Ovary (tissue), 9 donors: ENCODE measurements around the gene KRT15. TPM values are rescaled to one million over a fixed set of nuclear protein-coding genes. Genes with fewer than 3 reads are reported as not detected.

ENCODE experiments used
- DNase-seq, 5 donors: peaks; one replicate each; pipeline ENCODE4 v3.0.0-alpha.2; 2019 to 2020
- H3K27ac ChIP-seq, 2 donors: fragments of 200-600 bp; one replicate each; pipeline versions ENCODE4 v1.5.1 to v1.8.0; 2019 to 2022
- H3K27me3 ChIP-seq: fragments of 200-600 bp; one replicate; pipeline ENCODE4 v1.8.0; 2022
- H3K36me3 ChIP-seq: fragments of 200-600 bp; sonication (generic); one replicate; pipeline ENCODE4 v1.5.1; 2019
- H3K4me1 ChIP-seq: one replicate; pipeline ENCODE4 v1.8.1; 2013; ENCODE audit warnings: mild to moderate bottlenecking, moderate library complexity; ENCODE audit not compliant: insufficient read depth
- H3K4me3 ChIP-seq: fragments of 200-600 bp; sonication (generic); one replicate; pipeline ENCODE4 v1.5.1; 2017
- H3K9me3 ChIP-seq, 2 donors: fragments of 200-600 bp in 1 of 2; sonication (generic) in 1 of 2; one replicate each; pipeline versions ENCODE4 v1.5.1 to v1.8.1; 2013 to 2019; ENCODE audit warnings: mild to moderate bottlenecking in 1 of 2, moderate library complexity in 1 of 2
- CTCF ChIP-seq, 3 donors: fragments of 450-650 bp in 2 of 3; fragments of 200-600 bp in 1 of 3; IDR thresholded peaks; one replicate each; pipeline versions ENCODE4 v1.5.1 to v1.8.0; 2016 to 2022; ENCODE audit warnings: antibody characterized with exemption in 3 of 3, mild to moderate bottlenecking in 1 of 3
- EP300 ChIP-seq: sonication (generic); formaldehyde crosslinking; IDR thresholded peaks from one replicate; pipeline ENCODE4 v1.6.1; 2017; ENCODE audit warnings: antibody characterized with exemption
- POLR2A ChIP-seq: fragments of 450-650 bp; IDR thresholded peaks from one replicate; pipeline ENCODE4 v1.6.1; 2017; ENCODE audit warnings: antibody characterized with exemption, mild to moderate bottlenecking, moderate library complexity
- WGBS, 3 donors: extraction: QIAGEN DNeasy Blood & Tissue Kit in 1 of 3; methylation state at CpG; one replicate each; pipeline versions ENCODE4 v1.1.5 to v1.1.7; 2013 to 2017; 5-methylcytosine and 5-hydroxymethylcytosine counted together
- intact Hi-C, 4 donors: fragments of 100-400 bp; cut with DNase I; formaldehyde crosslinking; loops; one replicate each; pipeline versions ENCODE4 v1.11.0 to v1.15.1; 2022 to 2023
- polyA plus RNA-seq, 2 donors: library from polyadenylated mRNA; stranded (reverse); fragments of 200-250 nt in 1 of 2; fragments of 350-450 nt in 1 of 2; fragmentation: Illumina TruSeq in 1 of 2; extraction: RNeasy Lipid Tissue Mini Kit (QIAGEN cat#74804) in 1 of 2; gene quantifications; one replicate each; pipeline ENCODE4 v1.2.3, GENCODE V29; 2013 to 2014
- total RNA-seq, 7 donors: library from RNA; depleted of rRNA in 2 of 7; stranded (reverse); fragments of >200 nt in 2 of 7; fragmentation: NEBNext Ultra II Directional in 3 of 7; extraction: Animal tissue kit (Norgen Biotek cat#: 25700) in 3 of 7; gene quantifications; one replicate each; pipeline versions ENCODE4 v1.1.0 to v1.2.4, GENCODE V29; 2016 to 2023
- donor health status: DM: no; HTN: no; CAD: no; lungs with moderate emphysema.
- donor health status: DM: no; HTN: no; CAD: no.
- donor health status: Bipolar disorder and iron deficiency.
- donor health status: DM: yes; HTN: yes; CAD: no.
- donor health status: DM: no; HTN: no; CAD: no.
- donor health status: DM: yes; HTN: yes; CAD: no.

KRT15 gene
- total and polyA plus RNA-seq, 9 donors = 0.11 to 9.4 (median 0.37) TPM; not detected in 1

GRCh38 chr17:41492771-41493170 is 25.9 kb downstream of the KRT15 start:
- H3K9me3 ChIP-seq = no peaks in the 10 kb centered on the region
- TF ChIP-seq POLR2A (no peak), CTCF (IDR thresholded peaks at IDR 0.05) (no peak), EP300 (no peak)
- no peak overlapping the region for H3K4me3 ChIP-seq
- intact Hi-C loops = no loop called here
- 33 to 44% (median 36%) methylated on average over 4 of the region's 4 CpGs for WGBS, 3 donors
- H3K27me3 ChIP-seq = no peaks in the 10 kb centered on the region
- H3K27ac ChIP-seq = no peak overlapping the region
- H3K36me3 ChIP-seq = no peaks in the 10 kb centered on the region
- peak; percentile 45 to 72 (median 53) for DNase-seq
- H3K4me1 ChIP-seq = peaks cover 11% of the 10 kb centered on the region

GRCh38 chr17:41492351-41492750 is 26.3 kb downstream of the KRT15 start:
- Histone ChIP-seq H3K9me3 (no peaks in the 10 kb centered on the region), H3K36me3 (no peaks in the 10 kb centered on the region), H3K27me3 (no peaks in the 10 kb centered on the region), H3K27ac (peak overlapping the region in 1 of 2 donors; percentile 29), H3K4me3 (no peak overlapping the region), H3K4me1 (peaks cover 11% of the 10 kb centered on the region)
- TF ChIP-seq POLR2A (no peak), EP300 (no peak)
- DNase-seq = peak in 3 of 5 donors; percentile 51 to 57 (median 51)
- intact Hi-C loops = no loop called here
- WGBS, 3 donors = 31 to 39% (median 35%) methylated on average over 6 of the region's 6 CpGs

DNA sequence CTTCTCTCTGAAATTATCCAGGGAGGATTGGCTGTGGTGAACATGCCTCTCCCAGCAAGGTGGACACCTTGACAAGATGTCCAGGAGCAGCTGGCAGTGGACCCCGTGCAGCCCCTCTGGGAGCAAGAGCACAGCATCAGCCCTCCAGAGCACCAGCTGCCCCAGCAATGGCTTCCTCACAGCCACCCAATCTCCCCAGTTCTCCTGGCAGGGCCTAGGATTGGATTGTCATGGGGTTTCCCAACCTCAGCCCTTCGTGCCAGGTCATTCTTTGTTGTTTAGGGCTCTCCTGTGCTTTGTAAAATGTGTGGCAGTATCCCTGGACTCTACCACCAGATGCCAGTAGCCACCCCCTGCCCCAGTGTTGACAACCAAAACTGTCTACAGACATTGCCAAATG is 27.2 kb downstream of the KRT15 start:
- TF ChIP-seq CTCF (IDR thresholded peaks at IDR 0.05) (no peak), EP300 (no peak), POLR2A (no peak)
- H3K4me1 ChIP-seq = peaks cover 9% of the 10 kb centered on the region
- H3K27me3 ChIP-seq = no peaks in the 10 kb centered on the region
- 93 to 95% (median 93%) methylated on average over 2 of the region's 2 CpGs for WGBS, 3 donors
- intact Hi-C loops = no loop called here
- no peaks in the 10 kb centered on the region for H3K9me3 ChIP-seq
- peak in 1 of 5 donors; percentile 23 for DNase-seq
- H3K4me3 ChIP-seq = no peak overlapping the region
- no peaks in the 10 kb centered on the region for H3K36me3 ChIP-seq
- no peak overlapping the region for H3K27ac ChIP-seq

DNA sequence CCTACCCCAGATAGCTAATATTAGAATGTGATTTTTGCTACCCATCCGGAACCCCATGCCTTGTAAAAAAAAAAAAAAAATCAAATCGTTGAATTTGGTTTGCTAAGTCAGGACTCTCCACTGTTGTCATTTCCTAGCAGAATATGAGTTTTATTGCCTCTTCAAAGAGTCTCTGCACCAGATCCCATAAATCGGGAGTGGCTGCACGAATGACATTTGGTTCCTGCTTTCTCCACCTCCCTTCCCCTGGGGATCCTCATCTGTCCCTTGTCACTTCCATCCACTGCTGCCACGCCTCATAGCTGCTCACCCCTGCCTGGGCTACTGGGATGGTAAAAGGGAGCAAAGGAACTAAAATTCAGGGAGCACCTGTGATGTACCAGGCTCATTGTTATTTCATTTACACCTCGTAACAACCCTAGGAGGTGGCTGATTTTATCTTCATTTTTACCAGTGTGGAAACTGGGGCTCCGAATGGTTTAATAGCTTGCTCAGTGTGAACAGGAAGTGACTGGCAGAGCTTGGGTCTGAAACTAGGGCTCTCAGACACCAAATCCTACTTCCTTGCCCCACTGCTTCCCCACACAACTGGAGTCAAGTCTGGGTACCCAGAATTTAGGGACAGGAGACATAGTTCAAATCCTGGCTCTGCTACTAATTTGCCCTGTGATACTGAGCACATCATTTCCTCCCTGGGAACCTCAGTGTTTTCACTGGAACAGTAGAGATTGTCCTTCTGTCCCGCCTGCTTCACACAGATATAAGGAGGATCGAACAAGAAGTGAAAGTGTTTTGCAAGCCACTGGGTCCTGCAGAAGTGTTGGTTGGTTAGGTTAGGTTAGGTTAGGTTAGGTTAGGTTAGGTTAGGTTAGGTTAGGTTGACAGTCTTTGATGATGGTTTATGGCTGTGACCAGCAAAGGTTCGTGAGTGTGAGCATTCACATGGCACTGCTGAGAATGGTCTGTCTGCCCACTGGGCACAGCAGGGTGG is 28.4 kb downstream of the KRT15 start:
- intact Hi-C loops = no loop called here
- H3K9me3 ChIP-seq = no peaks in the 10 kb centered on the region
- TF ChIP-seq CTCF (IDR thresholded peaks at IDR 0.05) = no peak
- no peak for TF ChIP-seq POLR2A
- TF ChIP-seq EP300 = no peak
- H3K4me3 ChIP-seq = no peak overlapping the region
- no peaks in the 10 kb centered on the region for H3K27me3 ChIP-seq
- no peaks in the 10 kb centered on the region for H3K36me3 ChIP-seq
- H3K27ac ChIP-seq = no peak overlapping the region
- 88 to 91% (median 88%) methylated on average over 10 of the region's 10 CpGs for WGBS, 3 donors
- no peak for DNase-seq
- peaks cover 9% of the 10 kb centered on the region for H3K4me1 ChIP-seq

- Histone ChIP-seq H3K36me3 (no peaks in the 10 kb centered on the region), H3K4me3 (no peak within 1 kb of the TSS), H3K27ac (no peak within 1 kb of the TSS), H3K4me1 (peaks cover 9% of the 10 kb centered on the region), H3K9me3 (no peaks in the 10 kb centered on the region), H3K27me3 (no peaks in the 10 kb centered on the region)
- TF ChIP-seq CTCF (IDR thresholded peaks at IDR 0.05) (no peak), POLR2A (no peak), EP300 (no peak)
- peak in 1 of 5 donors; percentile 27 for DNase-seq
- intact Hi-C loops = no loop called here
- 93 to 97% (median 96%) methylated on average over 12 of the region's 12 CpGs for WGBS, 3 donors
These were observed 29.2 kb downstream of the KRT15 start, which contains the start of gene KRT36 for GRCh38 chr17:41489531-41489930. KRT36 (minus strand) TSS chr17:41489910; CDS start chr17:41489864, 46 bp downstream.
